Body of pancreas (tissue), 4 donors: Measurements from ENCODE around the gene OR5C1. TPM values are rescaled to one million over a fixed set of nuclear protein-coding genes. Genes with fewer than 3 reads are reported as not detected.
"Not testable (repeated sequence)": the region's sequence is repeated elsewhere in the genome, so short reads cannot be mapped to it uniquely, and the experiment has no call there.

ENCODE experiments used
- ATAC-seq: fragments of 150-250 bp; one replicate; pipeline ENCODE4 v1.9.1; 2016
- DNase-seq, 4 donors: peaks; one replicate each; pipeline ENCODE4 v3.0.0-alpha.2; 2019
- H3K27ac ChIP-seq, 4 donors: fragments of 200-600 bp; sonication (generic); 1 replicate in 3 of 4; 2 replicates in 1 of 4; pipeline versions ENCODE4 v1.5.1 to v1.6.1; 2016 to 2019; ENCODE audit warnings: mild to moderate bottlenecking in 1 of 4, mixed read lengths in 1 of 4, moderate library complexity in 1 of 4
- H3K27me3 ChIP-seq, 2 donors: fragments of 200-600 bp; sonication (generic); one replicate each; pipeline ENCODE4 v1.6.0; 2016; ENCODE audit warnings: mild to moderate bottlenecking in 1 of 2
- H3K36me3 ChIP-seq, 2 donors: fragments of 200-600 bp; sonication (generic); replicated peaks in 1 of 2; 2 replicates each; pipeline ENCODE4 v1.5.1; 2016; ENCODE audit warnings: low read depth in 2 of 2; ENCODE audit not compliant: insufficient read depth in 1 of 2
- H3K4me1 ChIP-seq: fragments of 200-600 bp; sonication (generic); one replicate; pipeline ENCODE4 v1.6.0; 2016
- H3K4me3 ChIP-seq, 2 donors: fragments of 200-600 bp; sonication (generic); 1 replicate in 1 of 2; 2 replicates in 1 of 2; pipeline ENCODE4 v1.5.1; 2016 to 2019
- H3K9me3 ChIP-seq, 3 donors: fragments of 200-600 bp; sonication (generic); 1 replicate in 2 of 3; 2 replicates in 1 of 3; pipeline ENCODE4 v1.5.1; 2016
- POLR2A ChIP-seq, 3 donors: fragments of 450-650 bp; IDR thresholded peaks; one replicate each; pipeline ENCODE4 v1.6.1; 2016; ENCODE audit warnings: antibody characterized with exemption in 3 of 3, mild to moderate bottlenecking in 2 of 3
- WGBS, 2 donors: methylation state at CpG; one replicate each; pipeline ENCODE4 v1.1.5; 2017; 5-methylcytosine and 5-hydroxymethylcytosine counted together
- intact Hi-C: fragments of 100-400 bp; cut with DNase I; formaldehyde crosslinking; loops from one replicate; pipeline ENCODE4 v1.15.1; 2023
- total RNA-seq, 2 donors: library from RNA; depleted of rRNA; stranded (reverse); fragments of >200 nt; gene quantifications; one replicate each; pipeline ENCODE4 v1.1.0, GENCODE V29; 2016
- TF ChIP-seq, protein P1 (sequence below), 7 experiments: fragments of 450-650 bp in 4 of 7; fragments of 200-600 bp in 3 of 7; sonication (generic) in 3 of 7; IDR thresholded peaks; one replicate each; pipeline ENCODE4 v1.5.1; 2016 to 2019; ENCODE audit warnings: antibody characterized with exemption in 7 of 7

OR5C1 gene
- total RNA-seq, 2 donors from 2014 or later = not detected

DNA sequence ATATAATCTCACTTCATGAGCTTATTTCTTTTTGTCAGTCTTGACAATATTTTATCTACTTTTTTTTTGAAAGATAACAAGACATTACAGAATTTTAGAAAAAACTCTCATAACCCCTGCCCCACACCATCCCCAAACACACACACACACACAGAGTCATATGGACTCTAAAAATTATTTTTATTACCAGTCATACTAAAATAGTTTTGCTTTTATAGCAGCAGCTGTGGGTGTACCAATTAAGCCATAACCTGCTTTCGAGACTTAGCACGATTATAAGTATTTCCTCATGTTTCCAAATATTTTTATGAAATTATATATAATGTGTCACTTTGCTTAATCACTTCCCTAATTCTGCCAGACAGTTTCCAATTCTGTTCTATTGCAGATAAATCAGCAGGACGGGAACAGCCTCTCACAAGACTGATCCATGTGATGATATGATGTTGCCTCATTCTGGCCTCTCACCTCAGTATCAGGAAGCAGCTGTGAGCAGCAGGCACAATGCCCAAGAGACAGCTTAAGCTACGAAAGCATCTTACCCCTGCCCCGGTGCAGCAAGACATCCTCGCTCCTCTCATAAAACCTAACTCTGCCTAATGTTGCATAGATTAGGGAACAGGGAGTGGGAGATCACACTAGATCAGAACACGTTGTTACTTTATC is 32.7 kb downstream of the OR5C1 start:
- peak in 3 of 4 donors; percentile 21 to 52 (median 27) for DNase-seq
- H3K4me1 ChIP-seq = peaks cover 5% of the 10 kb centered on the region
- intact Hi-C loops = no loop called here

GRCh38 chr9:122822056-122822455 is 33.3 kb downstream of the OR5C1 start:
- Histone ChIP-seq H3K36me3 (peaks cover 0 to 13% of the 10 kb centered on the region in 2 donors), H3K4me3 (no peak overlapping the region), H3K9me3 (no peaks in the 10 kb centered on the region), H3K4me1 (peaks cover 12% of the 10 kb centered on the region), H3K27ac (peak overlapping the region in 1 of 4 donors; percentile 16), H3K27me3 (no peaks in the 10 kb centered on the region)
- TF ChIP-seq, protein P1, sequence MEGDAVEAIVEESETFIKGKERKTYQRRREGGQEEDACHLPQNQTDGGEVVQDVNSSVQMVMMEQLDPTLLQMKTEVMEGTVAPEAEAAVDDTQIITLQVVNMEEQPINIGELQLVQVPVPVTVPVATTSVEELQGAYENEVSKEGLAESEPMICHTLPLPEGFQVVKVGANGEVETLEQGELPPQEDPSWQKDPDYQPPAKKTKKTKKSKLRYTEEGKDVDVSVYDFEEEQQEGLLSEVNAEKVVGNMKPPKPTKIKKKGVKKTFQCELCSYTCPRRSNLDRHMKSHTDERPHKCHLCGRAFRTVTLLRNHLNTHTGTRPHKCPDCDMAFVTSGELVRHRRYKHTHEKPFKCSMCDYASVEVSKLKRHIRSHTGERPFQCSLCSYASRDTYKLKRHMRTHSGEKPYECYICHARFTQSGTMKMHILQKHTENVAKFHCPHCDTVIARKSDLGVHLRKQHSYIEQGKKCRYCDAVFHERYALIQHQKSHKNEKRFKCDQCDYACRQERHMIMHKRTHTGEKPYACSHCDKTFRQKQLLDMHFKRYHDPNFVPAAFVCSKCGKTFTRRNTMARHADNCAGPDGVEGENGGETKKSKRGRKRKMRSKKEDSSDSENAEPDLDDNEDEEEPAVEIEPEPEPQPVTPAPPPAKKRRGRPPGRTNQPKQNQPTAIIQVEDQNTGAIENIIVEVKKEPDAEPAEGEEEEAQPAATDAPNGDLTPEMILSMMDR (IDR thresholded peaks at IDR 0.05) = no peak
- no peak for TF ChIP-seq POLR2A (IDR thresholded peaks at IDR 0.05)
- WGBS, 2 donors = 86 to 89% methylated on average over 6 of the region's 6 CpGs
- ATAC-seq (no peak), DNase-seq (no peak)
- intact Hi-C loops = no loop called here

More for the DNA sequence above, 32.7 kb downstream of the OR5C1 start:
- H3K4me3 ChIP-seq = no peak overlapping the region
- 59 to 65% methylated on average over 7 of the region's 7 CpGs for WGBS, 2 donors
- H3K27ac ChIP-seq = peak overlapping the region in 1 of 4 donors; percentile 16
- ATAC-seq = no peak
- H3K36me3 ChIP-seq = peaks cover 0 to 13% of the 10 kb centered on the region in 2 donors
- TF ChIP-seq, protein P1 (IDR thresholded peaks at IDR 0.05) = no peak
- no peaks in the 10 kb centered on the region for H3K27me3 ChIP-seq
- H3K9me3 ChIP-seq = no peaks in the 10 kb centered on the region

GRCh38 chr9:122822938-122823337 is 34.2 kb downstream of the OR5C1 start:
- Histone ChIP-seq H3K9me3 (no peaks in the 10 kb centered on the region), H3K27me3 (no peaks in the 10 kb centered on the region), H3K4me3 (no peak overlapping the region), H3K36me3 (peaks cover 0 to 12% of the 10 kb centered on the region in 2 donors), H3K27ac (no peak overlapping the region), H3K4me1 (peaks cover 16% of the 10 kb centered on the region)
- ATAC-seq (no peak), DNase-seq (no peak)
- TF ChIP-seq, protein P1 (IDR thresholded peaks at IDR 0.05) = no peak
- TF ChIP-seq POLR2A (IDR thresholded peaks at IDR 0.05) = no peak
- 79 to 89% methylated on average over 4 of the region's 4 CpGs for WGBS, 2 donors
- intact Hi-C loops = no loop called here

- TF ChIP-seq POLR2A (IDR thresholded peaks at IDR 0.05) = no peak
- TF ChIP-seq, protein P1 (IDR thresholded peaks at IDR 0.05) = no peak
- WGBS, 2 donors = 0% methylated on average over 8 of the region's 8 CpGs
- no peaks in the 10 kb centered on the region for H3K27me3 ChIP-seq
- intact Hi-C loops = no loop called here
- peak overlapping the region; percentile 60 to 96 (median 85) for H3K27ac ChIP-seq
- ATAC-seq (peak; percentile 3), DNase-seq (peak in 1 of 4 donors; percentile 10)
- H3K9me3 ChIP-seq = no peaks in the 10 kb centered on the region
- peaks cover 21% of the 10 kb centered on the region for H3K4me1 ChIP-seq
- peak overlapping the region; percentile 81 to 94 for H3K4me3 ChIP-seq
- H3K36me3 ChIP-seq = peaks cover 0 to 7% of the 10 kb centered on the region in 2 donors
Measured at GRCh38 chr9:122827761-122828093, 39.0 kb downstream of the OR5C1 start.

GRCh38 chr9:122828965-122829284 is 40.2 kb downstream of the OR5C1 start:
- H3K36me3 ChIP-seq, H3K27me3 ChIP-seq, DNase-seq, ATAC-seq, H3K9me3 ChIP-seq, intact Hi-C loops: not testable (repeated sequence)
- 68 to 69% methylated on average over 18 of the region's 18 CpGs for WGBS, 2 donors
- H3K4me1 ChIP-seq = peaks cover 21% of the 10 kb centered on the region
- H3K4me3 ChIP-seq = peak overlapping the region in 1 of 2 donors; percentile 94
- peak overlapping the region; percentile 60 to 96 (median 85) for H3K27ac ChIP-seq
